ENCODE data around the gene CYB561D2. TPM values are rescaled to one million over a fixed set of nuclear protein-coding genes. Genes with fewer than 3 reads are reported as not detected.
A peak's percentile ranks its signal among the peaks of the same experiment; 100 is the strongest.

Gene CYB561D2
- total and polyA plus RNA-seq, 9 of the 15 experiments (the other 6 are each of a cell fraction or from before 2014, with no cell fraction given) = 4.2 to 16.6 (median 9.4) TPM

DNA sequence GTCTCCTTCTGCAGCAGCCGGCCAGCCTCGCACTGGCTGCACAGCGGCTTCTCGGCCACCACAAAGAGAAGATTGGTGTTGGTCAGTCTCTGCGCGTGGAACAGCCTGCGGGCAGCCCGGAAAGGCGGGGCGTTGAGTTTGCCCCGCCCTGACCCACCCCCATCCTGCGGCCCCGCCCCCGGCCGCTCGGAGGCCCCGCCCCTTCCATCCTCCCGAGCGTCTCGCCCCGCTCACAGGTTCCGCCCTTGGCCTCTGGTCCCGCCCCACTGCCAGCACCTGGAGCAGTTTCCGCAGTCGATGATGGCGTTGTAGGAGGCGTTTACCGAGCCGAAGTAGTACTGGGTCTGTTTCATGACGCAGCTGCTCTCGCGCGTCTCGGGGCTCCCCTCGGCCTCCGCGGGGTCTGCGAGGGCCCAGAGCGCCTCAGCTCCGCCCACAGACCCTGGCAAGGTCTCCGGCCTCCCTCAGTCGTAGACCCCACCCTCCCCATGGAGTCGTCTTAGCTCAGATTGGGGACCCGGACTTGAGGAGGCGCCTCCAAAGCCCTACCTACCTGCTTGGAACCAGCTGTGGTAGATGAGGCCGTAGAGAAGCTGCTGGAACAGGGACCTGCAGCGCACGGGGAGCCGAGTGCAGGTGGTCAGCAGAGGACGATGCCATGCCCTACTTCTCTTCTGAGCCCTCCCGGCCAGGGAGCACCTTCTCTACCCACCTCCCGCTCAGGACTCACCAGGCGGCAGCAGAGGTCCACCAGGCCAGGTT is 14.6 kb downstream of the CYB561D2 start:
- whole genome bisulfite sequencing (ENCODE audit: insufficient coverage, low coverage, missing lambda C conversion rate) = 3% methylated on average over 32 of the region's 53 CpGs
- H3K27ac ChIP-seq (ENCODE audit: extremely low read depth, low read depth, low read length) = no peak overlapping the region
- no peaks in the 10 kb centered on the region for H3K9me3 ChIP-seq (replicated peaks; ENCODE audit: control insufficient read depth, insufficient read depth, low read depth, low read length)
- peaks cover 0 to 30% of the 10 kb centered on the region in 2 experiments; a peak in 3 of 5 replicates for H3K4me1 ChIP-seq (replicated peaks in 1 of 2; ENCODE audit: control insufficient read depth in 2 of 2, insufficient read depth in 2 of 2, low read length in 2 of 2)
- ATAC-seq = peak; percentile 94
- BruUV-seq (replicated peaks) = no TSS peak
- in situ Hi-C loops (cut with MboI) = no loop called here
- H3K27me3 ChIP-seq (ENCODE audit: control insufficient read depth in 2 of 2, insufficient read depth in 2 of 2, low read length in 2 of 2) = no peaks in the 10 kb centered on the region
- DNase-seq (ENCODE audit: extremely low read depth in 1 of 4, low spot score in 3 of 4) = peak; percentile 87 to 93 (median 90)
- POLR2A ChIA-PET = interaction anchor here (0.6 to 1.0 kb wide), 4 partner anchors 11 to 87 kb away, joined by 3 to 4 read pairs (median 3); no protein-coding TSS in a partner anchor
- CTCF ChIA-PET (ENCODE audit: low intra/inter-chr PET ratio) = no interaction called here
- peak; percentile 84 for FAIRE-seq
- H3K36me3 ChIP-seq (ENCODE audit: control insufficient read depth, insufficient read depth, low read length) = no peaks in the 10 kb centered on the region
- peak overlapping the region; percentile 69 for H3K4me2 ChIP-seq (ENCODE audit: insufficient read depth, low read length)
- H3K9ac ChIP-seq (ENCODE audit: insufficient read depth in 1 of 2, low read depth in 2 of 2, low read length in 2 of 2) = peak overlapping the region; percentile 22 to 92; a peak in 2 of 4 replicates
- no peaks in the 10 kb centered on the region for H3K9me1 ChIP-seq (ENCODE audit: control insufficient read depth, insufficient read depth, low read length)
- intact Hi-C loops (cut with micrococcal nuclease) = no loop called here
- H2AFZ ChIP-seq (ENCODE audit: low read depth, low read length) = peak overlapping the region; percentile 91
- H3K79me2 ChIP-seq (ENCODE audit: control insufficient read depth, insufficient read depth, low read length) = no peaks in the 10 kb centered on the region
- no peaks in the 10 kb centered on the region for H4K20me1 ChIP-seq (replicated peaks; ENCODE audit: control insufficient read depth, insufficient read depth, low read length)
- peak overlapping the region; percentile 39 for H3K4me3 ChIP-seq
- TF ChIP-seq DIDO1 (tag; IDR thresholded peaks at IDR 0.05; ENCODE audit: low read depth) (no peak), AFF1 (IDR thresholded peaks at IDR 0.05; ENCODE audit: low read depth in 1 of 2, partially characterized antibody in 2 of 2) (no peak), ZEB2 (IDR thresholded peaks at IDR 0.05) (0 out of 2 replicates have a peak, but pooled peaks have one; percentile 26), CXXC5 (CRISPR knock-in tag; IDR thresholded peaks at IDR 0.05) (peak; percentile 12), MAZ (CRISPR knock-in tag; conservative IDR thresholded peaks at IDR 0.05 in 1 of 2, IDR thresholded peaks at IDR 0.05 in 1 of 2) (0 out of 4 replicates have a peak, but pooled peaks of 1 of the 2 experiments have one; percentile 16), ILF3 (IDR thresholded peaks at IDR 0.05; ENCODE audit: borderline replicate concordance) (no peak), DNMT1 (IDR thresholded peaks at IDR 0.05) (no peak), YY1 (IDR thresholded peaks at IDR 0.05; ENCODE audit: borderline replicate concordance in 1 of 3, control insufficient read depth in 1 of 3, extremely low read depth in 1 of 3, insufficient read depth in 3 of 3, insufficient read length in 1 of 3, insufficient replicate concordance in 2 of 3, low read depth in 1 of 3, low read length in 2 of 3) (peak in 2 of 3 experiments; percentile 10 to 40), TBP (optimal IDR thresholded peaks at IDR 0.05; ENCODE audit: low read depth, low read length) (peak; percentile 30), GABPB1 (CRISPR knock-in tag; IDR thresholded peaks at IDR 0.05) (0 out of 2 replicates have a peak, but pooled peaks have one; percentile 7), POLR2AphosphoS5 (IDR thresholded peaks at IDR 0.05; ENCODE audit: control insufficient read depth, insufficient read depth, low read depth, low read length) (no peak), ZNF707 (CRISPR knock-in tag; conservative IDR thresholded peaks at IDR 0.05) (no peak), RCOR1 (IDR thresholded peaks at IDR 0.05; ENCODE audit: borderline replicate concordance in 1 of 2, low read depth in 2 of 2, low read length in 2 of 2) (0 out of 4 replicates have a peak, but pooled peaks of 1 of the 2 experiments have one; percentile 4)
- TF ChIP-seq, protein P1, sequence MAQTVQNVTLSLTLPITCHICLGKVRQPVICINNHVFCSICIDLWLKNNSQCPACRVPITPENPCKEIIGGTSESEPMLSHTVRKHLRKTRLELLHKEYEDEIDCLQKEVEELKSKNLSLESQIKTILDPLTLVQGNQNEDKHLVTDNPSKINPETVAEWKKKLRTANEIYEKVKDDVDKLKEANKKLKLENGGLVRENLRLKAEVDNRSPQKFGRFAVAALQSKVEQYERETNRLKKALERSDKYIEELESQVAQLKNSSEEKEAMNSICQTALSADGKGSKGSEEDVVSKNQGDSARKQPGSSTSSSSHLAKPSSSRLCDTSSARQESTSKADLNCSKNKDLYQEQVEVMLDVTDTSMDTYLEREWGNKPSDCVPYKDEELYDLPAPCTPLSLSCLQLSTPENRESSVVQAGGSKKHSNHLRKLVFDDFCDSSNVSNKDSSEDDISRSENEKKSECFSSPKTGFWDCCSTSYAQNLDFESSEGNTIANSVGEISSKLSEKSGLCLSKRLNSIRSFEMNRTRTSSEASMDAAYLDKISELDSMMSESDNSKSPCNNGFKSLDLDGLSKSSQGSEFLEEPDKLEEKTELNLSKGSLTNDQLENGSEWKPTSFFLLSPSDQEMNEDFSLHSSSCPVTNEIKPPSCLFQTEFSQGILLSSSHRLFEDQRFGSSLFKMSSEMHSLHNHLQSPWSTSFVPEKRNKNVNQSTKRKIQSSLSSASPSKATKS (CRISPR knock-in tag; IDR thresholded peaks at IDR 0.05) = no peak
